B cell (primary cell): Measurements from ENCODE around the gene ENKUR. TPM values are rescaled to one million over a fixed set of nuclear protein-coding genes. Genes with fewer than 3 reads are reported as not detected.

ENCODE experiments used
- ATAC-seq: fragments of 200-7000 bp; cut with Tn5 transposase; one replicate; pipeline ENCODE4 v1.10.0; 2021; ENCODE audit warnings: low read depth, mild to moderate bottlenecking, moderate number of reproducible peaks, moderate library complexity
- CTCF ChIA-PET: fragments of 350-600 bp; sonication (Branson Sonifier 250); formaldehyde crosslinking; loops from one replicate; lab custom pipeline; 2021; ENCODE audit warnings: antibody characterized with exemption, inconsistent platforms; lab: Charles Lee
- POLR2A ChIA-PET: fragments of 350-600 bp; sonication (Branson Sonifier 250); formaldehyde crosslinking; loops from one replicate; lab custom pipeline; 2021; ENCODE audit warnings: antibody characterized with exemption; lab: Charles Lee
- DNase-seq: peaks from one replicate; pipeline ENCODE4 v3.0.0; 2013
- H2AFZ ChIP-seq: 2 replicates; pipeline ENCODE4 v1.6.1; 2012; ENCODE audit warnings: mild to moderate bottlenecking, low read depth, low read length; ENCODE audit not compliant: insufficient read depth, poor library complexity, severe bottlenecking
- H3K27ac ChIP-seq, 2 donors: 1 replicate in 1 of 2; 2 replicates in 1 of 2; pipeline ENCODE4 v1.5.1; 2012 to 2013; ENCODE audit warnings: low read length in 2 of 2, mild to moderate bottlenecking in 2 of 2, moderate library complexity in 1 of 2
- H3K27me3 ChIP-seq, 4 experiments: fragments of 200-600 bp in 1 of 4; sonication (generic) in 1 of 4; replicated peaks in 1 of 4; 1 replicate in 2 of 4; 2 replicates in 2 of 4; pipeline versions ENCODE4 v1.6.1 to v1.7.0; 2013 to 2016; ENCODE audit warnings: low read length in 3 of 4, mild to moderate bottlenecking in 2 of 4, mixed read lengths in 1 of 4, moderate library complexity in 1 of 4; ENCODE audit not compliant: insufficient read depth in 4 of 4, control insufficient read depth in 3 of 4; ENCODE audit errors: control extremely low read depth in 1 of 4
- H3K36me3 ChIP-seq, 2 experiments: replicated peaks in 1 of 2; 1 replicate in 1 of 2; 2 replicates in 1 of 2; pipeline versions ENCODE4 v1.6.1 to v1.7.1; 2013; ENCODE audit warnings: low read length in 1 of 2; ENCODE audit not compliant: insufficient read depth in 2 of 2, control insufficient read depth in 1 of 2; ENCODE audit errors: control extremely low read depth in 1 of 2, extremely low read depth in 1 of 2
- H3K4me1 ChIP-seq, 2 donors: fragments of 200-600 bp in 1 of 2; sonication (generic) in 1 of 2; 1 replicate in 1 of 2; 2 replicates in 1 of 2; pipeline versions ENCODE4 v1.5.1 to v1.6.1; 2013 to 2017; ENCODE audit warnings: low read length in 2 of 2; ENCODE audit not compliant: control insufficient read depth in 2 of 2, insufficient read depth in 2 of 2
- H3K4me2 ChIP-seq: replicated peaks from 2 replicates; pipeline ENCODE3; 2012; ENCODE audit warnings: mild to moderate bottlenecking, low read depth, low read length; ENCODE audit not compliant: poor library complexity, severe bottlenecking
- H3K4me3 ChIP-seq, 5 experiments: fragments of 200-600 bp in 1 of 5; sonication (generic) in 1 of 5; 1 replicate in 3 of 5; 2 replicates in 2 of 5; pipeline versions ENCODE4 v1.5.1 to v1.7.0; 2011 to 2016; ENCODE audit warnings: low read length in 4 of 5, mild to moderate bottlenecking in 4 of 5, low read depth in 2 of 5, control low read depth in 1 of 5, moderate library complexity in 1 of 5; ENCODE audit not compliant: insufficient read depth in 1 of 5; ENCODE audit errors: control extremely low read depth in 1 of 5, extremely low read depth in 1 of 5
- H3K79me2 ChIP-seq: fragments of 200-600 bp; sonication (generic); one replicate; pipeline ENCODE4 v1.6.0; 2016; ENCODE audit warnings: low read length; ENCODE audit not compliant: control insufficient read depth, insufficient read depth
- H3K9ac ChIP-seq: fragments of 200-600 bp; sonication (generic); 2 replicates; pipeline ENCODE4 v1.6.1; 2017; ENCODE audit warnings: mild to moderate bottlenecking, low read length, moderate library complexity
- H3K9me3 ChIP-seq, 3 donors: one replicate each; pipeline versions ENCODE4 v1.6.1 to v1.7.1; 2013; ENCODE audit warnings: low read length in 2 of 3; ENCODE audit not compliant: control insufficient read depth in 2 of 3, insufficient read depth in 1 of 3; ENCODE audit errors: control extremely low read depth in 1 of 3
- H4K20me1 ChIP-seq: 2 replicates; pipeline ENCODE4 v1.6.0; 2012; ENCODE audit warnings: mild to moderate bottlenecking, low read length; ENCODE audit not compliant: insufficient read depth, control insufficient read depth, poor library complexity, severe bottlenecking
- H3K27ac Mint-ChIP-seq: one replicate; pipeline ENCODE4 v1.8.0; 2021; ENCODE audit warnings: mixed read lengths
- H3K27me3 Mint-ChIP-seq: one replicate; pipeline ENCODE4 v1.8.0; 2021; ENCODE audit warnings: mixed read lengths
- H3K4me1 Mint-ChIP-seq: one replicate; pipeline ENCODE4 v1.8.0; 2021; ENCODE audit warnings: mixed read lengths
- H3K4me3 Mint-ChIP-seq: one replicate; pipeline ENCODE4 v1.8.0; 2021; ENCODE audit warnings: mixed read lengths
- H3K9me3 Mint-ChIP-seq: one replicate; pipeline ENCODE4 v1.8.0; 2022; ENCODE audit warnings: mixed read lengths; ENCODE audit not compliant: insufficient read depth
- EZH2 ChIP-seq: IDR thresholded peaks from 2 replicates; pipeline ENCODE4 v1.6.1; 2012; ENCODE audit warnings: borderline replicate concordance, low read depth, mild to moderate bottlenecking, moderate library complexity, low read length; ENCODE audit not compliant: insufficient read depth, poor library complexity, severe bottlenecking
- WGBS: methylation state at CpG from one replicate; pipeline ENCODE4 v1.1.5; 2013; ENCODE audit warnings: missing lambda C conversion rate; ENCODE audit not compliant: insufficient coverage; 5-methylcytosine and 5-hydroxymethylcytosine counted together
- intact Hi-C: fragments of 100-400 bp; cut with micrococcal nuclease; formaldehyde crosslinking; loops from one replicate; pipeline ENCODE4 v1.10.0; 2022
- polyA plus RNA-seq: library from polyadenylated mRNA; depleted of rRNA; stranded (reverse); fragments of >200 nt; gene quantifications from 2 replicates; pipeline ENCODE4 v1.2.3, GENCODE V29; 2012
- total RNA-seq, 2 donors: library from RNA; stranded (reverse); fragments of 120-200 nt in 1 of 2; gene quantifications; 1 replicate in 1 of 2; 2 replicates in 1 of 2; pipeline versions ENCODE4 v1.2.3 to v1.2.4, GENCODE V29; 2013 to 2022
- TF ChIP-seq, protein P1 (sequence below): fragments of 200-600 bp; IDR thresholded peaks from one replicate; pipeline ENCODE4 v1.8.0; 2022; ENCODE audit warnings: antibody characterized with exemption, mild to moderate bottlenecking

Gene ENKUR
- total and polyA plus RNA-seq, 2 donors (not counting 1 experiment from before 2014, with no cell fraction given) = not detected

DNA sequence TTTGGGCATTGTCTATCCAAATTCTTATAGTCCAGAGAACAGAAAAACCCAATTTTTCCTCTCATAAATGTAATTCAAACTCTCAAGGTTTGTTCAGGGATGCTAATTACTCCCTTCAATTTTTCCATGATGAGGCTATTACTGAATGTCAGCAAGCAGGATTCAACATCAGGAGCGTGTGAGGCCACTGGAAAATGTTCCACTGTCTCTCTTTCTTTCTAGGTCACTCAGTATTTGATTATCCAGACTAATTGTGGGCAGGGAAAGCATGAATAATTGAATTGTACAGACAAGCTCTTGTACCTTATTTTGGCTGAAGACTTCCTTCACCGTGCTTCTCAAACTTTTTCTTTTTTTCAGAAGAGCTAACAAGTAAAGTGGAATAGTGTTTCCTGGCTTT is 31.1 kb upstream of the ENKUR start:
- no peak overlapping the region for H3K4me3 Mint-ChIP-seq
- CTCF ChIA-PET = no interaction called here

DNA sequence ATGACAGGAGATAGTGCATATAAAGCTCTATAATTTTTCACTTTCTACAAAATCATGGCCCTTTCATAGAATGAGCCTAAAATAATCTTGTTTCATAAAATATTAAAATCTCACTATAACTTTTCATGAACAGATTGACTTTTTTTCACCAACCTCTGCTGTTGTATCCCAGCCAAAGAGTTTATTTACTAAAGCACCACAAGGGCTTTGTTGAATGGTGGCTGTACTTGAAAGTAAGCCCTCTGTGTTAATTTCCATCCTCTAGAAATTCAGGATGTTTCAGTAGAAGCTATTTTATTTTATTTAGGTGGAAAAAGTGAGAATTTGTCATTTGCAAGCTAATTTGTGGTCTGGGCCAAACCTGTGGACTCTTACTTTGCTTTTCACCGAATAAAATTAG is 30.7 kb upstream of the ENKUR start:
- Histone ChIP-seq H2AFZ (no peak overlapping the region), H3K4me2 (no peak overlapping the region), H3K4me3 (no peak overlapping the region), H3K79me2 (no peaks in the 10 kb centered on the region), H4K20me1 (no peaks in the 10 kb centered on the region), H3K36me3 (no peaks in the 10 kb centered on the region), H3K27ac (no peak overlapping the region), H3K4me1 (no peaks in the 10 kb centered on the region), H3K27me3 (peaks cover 0 to 4% (median 1%) of the 10 kb centered on the region in 4 experiments), H3K9me3 (no peaks in the 10 kb centered on the region), H3K9ac (no peak overlapping the region)
- no peak for TF ChIP-seq EZH2
- TF ChIP-seq, protein P1, sequence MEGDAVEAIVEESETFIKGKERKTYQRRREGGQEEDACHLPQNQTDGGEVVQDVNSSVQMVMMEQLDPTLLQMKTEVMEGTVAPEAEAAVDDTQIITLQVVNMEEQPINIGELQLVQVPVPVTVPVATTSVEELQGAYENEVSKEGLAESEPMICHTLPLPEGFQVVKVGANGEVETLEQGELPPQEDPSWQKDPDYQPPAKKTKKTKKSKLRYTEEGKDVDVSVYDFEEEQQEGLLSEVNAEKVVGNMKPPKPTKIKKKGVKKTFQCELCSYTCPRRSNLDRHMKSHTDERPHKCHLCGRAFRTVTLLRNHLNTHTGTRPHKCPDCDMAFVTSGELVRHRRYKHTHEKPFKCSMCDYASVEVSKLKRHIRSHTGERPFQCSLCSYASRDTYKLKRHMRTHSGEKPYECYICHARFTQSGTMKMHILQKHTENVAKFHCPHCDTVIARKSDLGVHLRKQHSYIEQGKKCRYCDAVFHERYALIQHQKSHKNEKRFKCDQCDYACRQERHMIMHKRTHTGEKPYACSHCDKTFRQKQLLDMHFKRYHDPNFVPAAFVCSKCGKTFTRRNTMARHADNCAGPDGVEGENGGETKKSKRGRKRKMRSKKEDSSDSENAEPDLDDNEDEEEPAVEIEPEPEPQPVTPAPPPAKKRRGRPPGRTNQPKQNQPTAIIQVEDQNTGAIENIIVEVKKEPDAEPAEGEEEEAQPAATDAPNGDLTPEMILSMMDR = no peak
- no peaks in the 10 kb centered on the region for H3K9me3 Mint-ChIP-seq
- ATAC-seq (no peak), DNase-seq (no peak)
- H3K27ac Mint-ChIP-seq = no peak overlapping the region
- H3K4me3 Mint-ChIP-seq = no peak overlapping the region
- WGBS = no CpG with 5 or more reads among the region's 1 CpG
- no peaks in the 10 kb centered on the region for H3K4me1 Mint-ChIP-seq
- ChIA-PET CTCF (no interaction called here), POLR2A (no interaction called here)
- H3K27me3 Mint-ChIP-seq = peaks cover 40% of the 10 kb centered on the region
- intact Hi-C loops = no loop called here

More for the DNA sequence above, 31.1 kb upstream of the ENKUR start:
- no peaks in the 10 kb centered on the region for H3K4me1 Mint-ChIP-seq
- no peaks in the 10 kb centered on the region for H3K79me2 ChIP-seq
- ATAC-seq (no peak), DNase-seq (no peak)
- TF ChIP-seq, protein P1 = no peak
- TF ChIP-seq EZH2 = no peak
- no peaks in the 10 kb centered on the region for H3K4me1 ChIP-seq
- H3K27ac Mint-ChIP-seq = no peak overlapping the region
- intact Hi-C loops = no loop called here
- no CpG with 5 or more reads among the region's 2 CpGs for WGBS
- peaks cover 0 to 4% (median 1%) of the 10 kb centered on the region in 4 experiments for H3K27me3 ChIP-seq
- H3K9me3 Mint-ChIP-seq = no peaks in the 10 kb centered on the region
- no peak overlapping the region for H2AFZ ChIP-seq
- H3K36me3 ChIP-seq = no peaks in the 10 kb centered on the region
- no peak overlapping the region for H3K27ac ChIP-seq
- no peak overlapping the region for H3K4me2 ChIP-seq
- H3K9me3 ChIP-seq = no peaks in the 10 kb centered on the region
- H3K9ac ChIP-seq = no peak overlapping the region
- no peak overlapping the region for H3K4me3 ChIP-seq
- POLR2A ChIA-PET = no interaction called here
- no peaks in the 10 kb centered on the region for H4K20me1 ChIP-seq
- peaks cover 40% of the 10 kb centered on the region for H3K27me3 Mint-ChIP-seq
